ENCODE results near the gene IPO11.

Gene IPO11

DNA sequence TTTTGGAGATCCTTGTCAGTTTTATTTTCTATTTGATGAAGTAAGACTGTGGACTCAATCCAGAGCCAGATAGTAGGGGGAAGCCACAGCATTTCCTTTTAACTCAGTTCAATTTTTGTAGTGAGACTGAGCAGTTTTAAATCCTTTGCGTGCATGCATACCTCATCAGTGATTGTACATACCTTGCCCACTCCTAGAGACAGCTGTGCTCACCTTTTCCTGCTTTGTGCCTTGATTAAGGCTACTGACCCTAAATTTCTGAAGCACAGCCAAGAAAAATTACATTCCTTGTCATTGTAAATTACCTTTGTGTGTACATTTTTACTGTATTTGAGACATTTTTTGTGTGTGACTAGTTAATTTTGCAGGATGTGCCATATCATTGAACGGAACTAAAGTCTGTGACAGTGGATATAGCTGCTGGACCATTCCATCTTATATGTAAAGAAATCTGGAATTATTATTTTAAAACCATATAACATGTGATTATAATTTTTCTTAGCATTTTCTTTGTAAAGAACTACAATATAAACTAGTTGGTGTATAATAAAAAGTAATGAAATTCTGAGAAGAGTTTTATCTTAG lies 26.7 kb upstream of the IPO11 start:
- Histone ChIP-seq H3K27ac (ENCODE audit: low read depth, low read length, poor library complexity, severe bottlenecking) (no peak overlapping the region), H3K36me3 (ENCODE audit: insufficient read depth, low read length) (peaks cover 93% of the 10 kb centered on the region), H3F3A (ENCODE audit: insufficient read depth, low read length) (peaks cover 2% of the 10 kb centered on the region; the same call in 1 of the 2 replicates), H3K79me2 (ENCODE audit: insufficient read depth, low read length) (no peaks in the 10 kb centered on the region), H3K9me2 (ENCODE audit: low read depth, low read length) (no peaks in the 10 kb centered on the region), H3K9me3 (ENCODE audit: low read length) (no peaks in the 10 kb centered on the region), H3K27me3 (ENCODE audit: insufficient read depth, low read length) (no peaks in the 10 kb centered on the region), H4K20me1 (ENCODE audit: insufficient read depth, low read length) (peaks cover 3% of the 10 kb centered on the region; the same call in 1 of the 2 replicates), H3K9ac (ENCODE audit: low read length) (no peak overlapping the region), H3K4me1 (ENCODE audit: insufficient read depth, low read length, severe bottlenecking) (no peaks in the 10 kb centered on the region), H3K4me3 (ENCODE audit: low read depth, low read length, poor library complexity, severe bottlenecking) (no peak overlapping the region), H2AFZ (ENCODE audit: low read length) (no peak overlapping the region), H3K4me2 (ENCODE audit: low read length) (no peak overlapping the region)
- TF ChIP-seq EZH2 (IDR thresholded peaks at IDR 0.05; ENCODE audit: borderline replicate concordance, low read length): no peak

DNA sequence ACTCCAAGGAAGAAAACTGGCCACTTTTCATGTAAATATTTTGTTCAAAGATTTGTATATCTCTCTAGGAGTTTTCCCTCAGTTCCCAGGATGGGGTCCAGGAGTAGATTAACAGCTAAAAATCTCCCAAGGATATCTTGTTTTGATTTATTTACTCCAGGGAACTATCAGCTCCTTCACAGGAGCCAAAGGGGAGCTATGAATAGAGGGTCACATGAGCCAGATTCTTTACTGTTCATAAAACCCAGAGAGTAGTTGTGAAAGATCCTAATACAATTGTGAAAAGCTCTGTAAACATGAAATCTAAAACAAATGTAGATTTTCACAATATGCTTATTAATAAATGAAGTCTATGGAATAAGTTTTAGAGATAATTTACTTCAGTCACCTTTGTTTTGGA lies 25.7 kb upstream of the IPO11 start:
- H3K36me3 ChIP-seq (ENCODE audit: insufficient read depth, low read length): peaks cover 93% of the 10 kb centered on the region
- no peak overlapping the region for H3K27ac ChIP-seq (ENCODE audit: low read depth, low read length, poor library complexity, severe bottlenecking)
- no peak overlapping the region for H3K9ac ChIP-seq (ENCODE audit: low read length)
- H3F3A ChIP-seq (ENCODE audit: insufficient read depth, low read length): peaks cover 2% of the 10 kb centered on the region; the same call in 1 of the 2 replicates
- no peaks in the 10 kb centered on the region for H3K79me2 ChIP-seq (ENCODE audit: insufficient read depth, low read length)
- no peak overlapping the region for H2AFZ ChIP-seq (ENCODE audit: low read length)
- no peaks in the 10 kb centered on the region for H3K9me3 ChIP-seq (ENCODE audit: low read length)
- H3K4me2 ChIP-seq (ENCODE audit: low read length): no peak overlapping the region
- H3K9me2 ChIP-seq (ENCODE audit: low read depth, low read length): no peaks in the 10 kb centered on the region
- H3K27me3 ChIP-seq (ENCODE audit: insufficient read depth, low read length): no peaks in the 10 kb centered on the region
- H3K4me3 ChIP-seq (ENCODE audit: low read depth, low read length, poor library complexity, severe bottlenecking): no peak overlapping the region
- TF ChIP-seq CTCF (IDR thresholded peaks at IDR 0.05; ENCODE audit: low read length) (no peak), EZH2 (IDR thresholded peaks at IDR 0.05; ENCODE audit: borderline replicate concordance, low read length) (no peak)
- peaks cover 3% of the 10 kb centered on the region; the same call in 1 of the 2 replicates for H4K20me1 ChIP-seq (ENCODE audit: insufficient read depth, low read length)
- no peaks in the 10 kb centered on the region for H3K4me1 ChIP-seq (ENCODE audit: insufficient read depth, low read length, severe bottlenecking)

DNA sequence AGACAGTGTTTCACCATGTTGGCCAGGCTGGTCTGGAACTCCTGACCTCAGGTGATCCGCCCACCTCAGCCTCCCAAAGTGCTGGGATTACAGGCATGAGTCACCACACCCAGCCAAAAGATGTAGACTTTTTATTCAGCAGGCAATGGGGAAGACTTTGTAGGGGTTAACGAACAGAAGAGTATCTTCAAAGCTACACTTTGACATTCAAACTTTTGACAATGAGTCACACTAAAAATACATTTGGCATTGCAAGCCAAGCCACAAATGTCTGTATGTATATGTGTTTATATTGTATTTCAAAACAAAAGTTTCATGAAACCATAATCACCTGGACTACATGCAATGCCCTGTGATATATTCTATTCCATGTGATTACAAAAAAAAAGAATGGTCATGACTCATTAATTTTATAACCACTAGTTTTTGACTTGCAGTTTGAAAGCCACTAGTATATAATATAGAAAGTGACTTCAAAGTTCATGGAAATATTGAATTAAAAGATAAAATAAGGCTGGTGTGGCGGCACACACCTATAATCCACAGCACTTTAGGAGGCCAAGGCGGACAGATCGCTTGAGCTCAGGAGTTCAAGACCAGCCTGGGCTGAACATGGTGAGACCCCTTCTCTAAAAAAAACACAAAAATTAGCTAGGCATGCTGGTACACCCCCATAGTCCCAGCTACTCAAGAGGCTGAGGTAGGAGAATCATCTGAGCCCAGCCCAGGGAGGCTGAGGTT lies 17.2 kb upstream of the IPO11 start:
- H3K9me2 ChIP-seq (ENCODE audit: low read depth, low read length): no peaks in the 10 kb centered on the region
- no peaks in the 10 kb centered on the region for H3K9me3 ChIP-seq (ENCODE audit: low read length)
- H3K27ac ChIP-seq (ENCODE audit: low read depth, low read length, poor library complexity, severe bottlenecking): no peak overlapping the region
- H3F3A ChIP-seq (ENCODE audit: insufficient read depth, low read length): 0 out of 2 replicates have a peak, but pooled peaks cover 2% of the 10 kb centered on the region
- no peaks in the 10 kb centered on the region for H4K20me1 ChIP-seq (ENCODE audit: insufficient read depth, low read length)
- no peaks in the 10 kb centered on the region for H3K79me2 ChIP-seq (ENCODE audit: insufficient read depth, low read length)
- TF ChIP-seq CTCF (IDR thresholded peaks at IDR 0.05; ENCODE audit: low read length) (no peak), EZH2 (IDR thresholded peaks at IDR 0.05; ENCODE audit: borderline replicate concordance, low read length) (no peak)
- H3K27me3 ChIP-seq (ENCODE audit: insufficient read depth, low read length): no peaks in the 10 kb centered on the region
- H3K4me1 ChIP-seq (ENCODE audit: insufficient read depth, low read length, severe bottlenecking): no peaks in the 10 kb centered on the region
- H2AFZ ChIP-seq (ENCODE audit: low read length): no peak overlapping the region
- H3K9ac ChIP-seq (ENCODE audit: low read length): no peak overlapping the region
- H3K4me2 ChIP-seq (ENCODE audit: low read length): no peak overlapping the region
- no peak overlapping the region for H3K4me3 ChIP-seq (ENCODE audit: low read depth, low read length, poor library complexity, severe bottlenecking)
- H3K36me3 ChIP-seq (ENCODE audit: insufficient read depth, low read length): peaks cover 79% of the 10 kb centered on the region

Measured in OCI-LY1 (cell line).